ENCODE data around the gene WWOX. TPM values are rescaled to one million over a fixed set of nuclear protein-coding genes. Genes with fewer than 3 reads are reported as not detected.

Gene WWOX
- total RNA-seq, 1 experiment from 2014 or later: 15.6 TPM

DNA sequence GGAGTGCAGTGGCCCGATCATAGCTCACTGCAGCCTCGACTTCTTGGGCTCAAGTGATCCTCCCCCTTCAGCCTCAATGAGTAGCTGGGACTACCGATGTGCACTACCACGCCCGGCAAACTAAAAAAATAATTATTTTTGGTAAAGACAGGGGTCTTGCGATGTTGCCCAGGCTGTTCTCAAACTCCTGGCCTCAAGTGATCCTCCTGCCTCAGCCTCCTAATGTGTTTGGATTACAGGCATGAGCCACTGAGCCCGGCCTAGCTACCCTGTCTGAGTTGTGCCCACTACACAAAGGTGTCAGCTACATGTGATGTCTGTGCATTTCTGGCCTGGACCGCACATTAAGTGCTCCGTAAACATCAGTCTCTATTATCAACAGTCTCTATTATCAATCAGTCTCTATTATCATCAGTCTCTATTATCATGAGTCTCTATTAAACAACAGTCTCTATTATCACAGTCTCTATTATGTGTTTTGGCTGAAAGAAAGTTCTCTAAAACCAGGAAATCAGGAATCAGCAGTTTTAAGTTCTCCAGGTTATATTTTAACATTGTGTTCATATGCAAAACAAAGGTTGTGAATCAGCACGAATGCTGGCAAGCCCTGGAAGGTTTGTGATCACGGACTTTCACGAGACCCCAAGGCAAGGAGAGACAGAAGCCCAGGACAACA lies 721 bp upstream of the WWOX start:
- no peak overlapping the region for H3K27ac Mint-ChIP-seq
- H3K56ac ChIP-seq (ENCODE audit: insufficient read length, low read depth, low read length): no peak overlapping the region

More for the DNA sequence above, 721 bp upstream of the WWOX start:
- Mint-ChIP-seq H3K27me3 (ENCODE audit: low read depth) (peaks cover 46% of the 10 kb centered on the region), H3K4me3 (peak overlapping the region; percentile 86 to 88), H3K9me3 (peaks cover 2 to 4% of the 10 kb centered on the region in 2 experiments; a peak in 3 of 5 replicates), H3K4me1 (peaks cover 11 to 20% of the 10 kb centered on the region in 2 experiments), H3K36me3 (ENCODE audit: insufficient read depth in 1 of 3, low read depth in 3 of 3) (peaks cover 0 to 4% (median 3%) of the 10 kb centered on the region in 3 experiments; a peak in 2 of 7 replicates)
- Histone ChIP-seq H3K79me2 (ENCODE audit: insufficient read depth, low read length) (no peaks in the 10 kb centered on the region), H3K18ac (ENCODE audit: insufficient read length, low read depth, low read length) (no peak overlapping the region), H3K4ac (ENCODE audit: low read depth, low read length) (no peak overlapping the region), H2AFZ (ENCODE audit: low read length) (peak overlapping the region; percentile 87), H3K79me1 (ENCODE audit: insufficient read depth, low read depth, low read length, poor library complexity, severe bottlenecking) (peaks cover 5% of the 10 kb centered on the region), H3K9me3 (ENCODE audit: control insufficient read depth, low read depth, low read length) (no peaks in the 10 kb centered on the region), H2BK5ac (ENCODE audit: insufficient read length, low read length) (no peak overlapping the region), H3K23me2 (ENCODE audit: insufficient read length, low read depth, low read length, poor library complexity, severe bottlenecking) (peaks cover 7% of the 10 kb centered on the region), H4K8ac (replicated peaks; ENCODE audit: insufficient read length, low read depth, low read length) (no peak overlapping the region), H3K4me2 (ENCODE audit: insufficient read depth, insufficient read length, low read length) (peak overlapping the region; percentile 65), H3K27me3 (ENCODE audit: insufficient read depth, low read length) (no peaks in the 10 kb centered on the region; the same call in 1 of the 2 replicates), H4K5ac (ENCODE audit: insufficient read length, low read depth, low read length) (no peak overlapping the region), H2BK120ac (ENCODE audit: low read depth, low read length, poor library complexity, severe bottlenecking) (no peak overlapping the region), H2BK20ac (ENCODE audit: low read depth, low read length, poor library complexity, severe bottlenecking) (no peak overlapping the region), H2BK12ac (ENCODE audit: insufficient read length, low read depth, low read length) (no peak overlapping the region), H4K20me1 (ENCODE audit: control insufficient read depth, insufficient read depth, insufficient read length) (no peaks in the 10 kb centered on the region), H3K14ac (ENCODE audit: insufficient read depth, low read length) (no peak overlapping the region), H2BK15ac (ENCODE audit: low read depth, low read length) (no peak overlapping the region), H3K9ac (ENCODE audit: extremely low read depth, insufficient read length, low read length) (no peak overlapping the region), H2AK5ac (ENCODE audit: insufficient read length, low read length) (no peak overlapping the region), H3K23ac (ENCODE audit: insufficient read length, low read depth, low read length) (no peak overlapping the region), H4K91ac (ENCODE audit: insufficient read length, low read depth, low read length) (no peak overlapping the region), H3K4me1 (ENCODE audit: insufficient read depth, low read length) (no peaks in the 10 kb centered on the region), H3K27ac (ENCODE audit: insufficient read length, low read depth, low read length) (no peak overlapping the region), H3T11ph (ENCODE audit: low read length) (no peak overlapping the region)
- WGBS (ENCODE audit: extremely low coverage, insufficient read length, low lambda C conversion rate): no CpG with 5 or more reads among the region's 12 CpGs
- TF ChIP-seq, protein P1, sequence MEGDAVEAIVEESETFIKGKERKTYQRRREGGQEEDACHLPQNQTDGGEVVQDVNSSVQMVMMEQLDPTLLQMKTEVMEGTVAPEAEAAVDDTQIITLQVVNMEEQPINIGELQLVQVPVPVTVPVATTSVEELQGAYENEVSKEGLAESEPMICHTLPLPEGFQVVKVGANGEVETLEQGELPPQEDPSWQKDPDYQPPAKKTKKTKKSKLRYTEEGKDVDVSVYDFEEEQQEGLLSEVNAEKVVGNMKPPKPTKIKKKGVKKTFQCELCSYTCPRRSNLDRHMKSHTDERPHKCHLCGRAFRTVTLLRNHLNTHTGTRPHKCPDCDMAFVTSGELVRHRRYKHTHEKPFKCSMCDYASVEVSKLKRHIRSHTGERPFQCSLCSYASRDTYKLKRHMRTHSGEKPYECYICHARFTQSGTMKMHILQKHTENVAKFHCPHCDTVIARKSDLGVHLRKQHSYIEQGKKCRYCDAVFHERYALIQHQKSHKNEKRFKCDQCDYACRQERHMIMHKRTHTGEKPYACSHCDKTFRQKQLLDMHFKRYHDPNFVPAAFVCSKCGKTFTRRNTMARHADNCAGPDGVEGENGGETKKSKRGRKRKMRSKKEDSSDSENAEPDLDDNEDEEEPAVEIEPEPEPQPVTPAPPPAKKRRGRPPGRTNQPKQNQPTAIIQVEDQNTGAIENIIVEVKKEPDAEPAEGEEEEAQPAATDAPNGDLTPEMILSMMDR (conservative IDR thresholded peaks at IDR 0.05): no peak
- DNase-seq: no peak
